IPS-15b (cell line): ENCODE data around the gene GNG12.

ENCODE experiments used
- H3K27me3 ChIP-seq: one replicate; pipeline ENCODE4 v1.6.1; 2013; ENCODE audit warnings: low read length; ENCODE audit not compliant: control insufficient read depth, insufficient read depth
- H3K36me3 ChIP-seq: one replicate; pipeline ENCODE4 v1.6.1; 2013; ENCODE audit warnings: low read length; ENCODE audit not compliant: control insufficient read depth, insufficient read depth
- H3K4me1 ChIP-seq: one replicate; pipeline ENCODE4 v1.6.1; 2013; ENCODE audit warnings: mild to moderate bottlenecking, low read length; ENCODE audit not compliant: control insufficient read depth, insufficient read depth
- H3K4me3 ChIP-seq: one replicate; pipeline ENCODE4 v1.5.1; 2013; ENCODE audit warnings: low read depth, low read length
- H3K9ac ChIP-seq: one replicate; pipeline ENCODE4 v1.6.1; 2013; ENCODE audit warnings: low read depth, mild to moderate bottlenecking, low read length
- H3K9me3 ChIP-seq: one replicate; pipeline ENCODE4 v1.6.1; 2013; ENCODE audit warnings: mild to moderate bottlenecking, low read length; ENCODE audit not compliant: control insufficient read depth, insufficient read depth

GNG12 gene

DNA sequence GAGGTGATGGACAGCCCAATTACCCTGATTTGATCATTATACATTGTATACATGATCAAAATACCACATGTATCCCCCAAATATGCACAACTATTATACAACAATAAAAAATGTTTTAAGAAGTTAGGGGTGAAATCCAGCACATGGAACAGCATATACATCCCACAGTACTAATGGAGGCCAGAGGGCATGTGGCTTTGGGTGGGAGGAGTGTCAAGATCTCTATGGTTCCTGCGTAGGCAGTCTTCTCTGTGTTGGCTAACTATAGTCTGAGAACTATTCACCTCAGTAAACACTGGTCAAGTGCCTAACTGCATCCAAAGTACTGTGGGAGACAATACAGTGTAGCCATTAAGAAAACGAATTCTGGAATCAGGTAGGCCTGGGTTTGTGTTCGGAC lies 74.2 kb downstream of the GNG12 start:
- Histone ChIP-seq H3K9ac (no peak overlapping the region), H3K4me3 (no peak overlapping the region), H3K9me3 (no peaks in the 10 kb centered on the region), H3K27me3 (peaks cover 3% of the 10 kb centered on the region), H3K36me3 (no peaks in the 10 kb centered on the region), H3K4me1 (no peaks in the 10 kb centered on the region)

DNA sequence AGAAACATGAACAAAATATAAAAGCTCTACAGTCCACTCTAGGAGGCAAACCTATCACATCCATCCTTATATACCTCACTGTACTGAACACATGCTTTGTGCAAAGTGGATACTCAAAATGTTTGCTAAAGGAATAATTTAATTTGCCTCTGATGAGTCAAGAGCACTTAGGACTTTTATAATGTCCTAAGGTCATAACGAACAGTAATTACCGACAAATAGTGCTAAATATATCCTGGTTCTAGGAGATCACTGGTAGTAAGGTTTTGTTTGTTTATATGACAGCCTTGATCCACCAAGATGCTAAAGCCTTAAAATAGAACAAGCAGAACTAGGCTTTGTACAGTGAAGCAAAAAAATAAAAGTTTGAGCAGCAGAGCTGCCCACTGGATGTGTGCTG lies 77.6 kb downstream of the GNG12 start:
- peaks cover under 1% of the 10 kb centered on the region for H3K4me1 ChIP-seq
- no peaks in the 10 kb centered on the region for H3K9me3 ChIP-seq
- H3K27me3 ChIP-seq: peaks cover 3% of the 10 kb centered on the region

GRCh38 chr1:67755160-67755559 lies 78.1 kb downstream of the GNG12 start:
- Histone ChIP-seq H3K36me3 (no peaks in the 10 kb centered on the region), H3K9me3 (no peaks in the 10 kb centered on the region), H3K27me3 (no peaks in the 10 kb centered on the region), H3K9ac (no peak overlapping the region), H3K4me1 (peaks cover 5% of the 10 kb centered on the region), H3K4me3 (no peak overlapping the region)

More for the DNA sequence above, 77.6 kb downstream of the GNG12 start:
- Histone ChIP-seq H3K36me3 (no peaks in the 10 kb centered on the region), H3K4me3 (no peak overlapping the region), H3K9ac (no peak overlapping the region)

DNA sequence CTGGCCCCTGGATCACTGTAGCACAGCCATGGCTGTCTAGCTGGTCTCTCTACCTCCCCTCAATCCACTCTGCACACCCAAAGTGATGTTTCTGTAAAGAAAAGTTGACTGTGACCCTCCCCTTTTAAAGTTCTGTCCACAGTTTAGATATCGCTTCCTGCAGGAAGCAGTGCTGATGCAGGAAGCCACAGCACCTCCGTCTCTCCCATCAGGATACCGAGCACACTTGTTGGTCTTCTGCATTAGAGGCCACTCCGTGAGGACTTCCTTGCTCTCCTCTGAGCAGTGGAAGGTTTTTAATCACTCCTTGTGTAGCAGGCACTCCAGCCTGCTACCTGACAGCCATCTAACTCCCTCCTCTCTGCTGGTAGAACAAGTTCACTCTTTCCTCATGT lies 78.7 kb downstream of the GNG12 start:
- Histone ChIP-seq H3K9ac (no peak overlapping the region), H3K36me3 (no peaks in the 10 kb centered on the region), H3K4me1 (peaks cover 11% of the 10 kb centered on the region), H3K27me3 (no peaks in the 10 kb centered on the region), H3K9me3 (no peaks in the 10 kb centered on the region), H3K4me3 (no peak overlapping the region)

- H3K9me3 ChIP-seq: no peaks in the 10 kb centered on the region
- peaks cover 17% of the 10 kb centered on the region for H3K4me1 ChIP-seq
- H3K36me3 ChIP-seq: no peaks in the 10 kb centered on the region
- H3K4me3 ChIP-seq: no peak overlapping the region
- no peak overlapping the region for H3K9ac ChIP-seq
- H3K27me3 ChIP-seq: no peaks in the 10 kb centered on the region
Observed at GRCh38 chr1:67753776-67754525, 79.3 kb downstream of the GNG12 start.

- Histone ChIP-seq H3K36me3 (no peaks in the 10 kb centered on the region), H3K4me1 (peaks cover 29% of the 10 kb centered on the region), H3K9ac (no peak overlapping the region), H3K27me3 (no peaks in the 10 kb centered on the region), H3K9me3 (no peaks in the 10 kb centered on the region), H3K4me3 (no peak overlapping the region)
Observed at GRCh38 chr1:67752306-67752705, 81.0 kb downstream of the GNG12 start.

GRCh38 chr1:67750691-67751054 lies 82.6 kb downstream of the GNG12 start:
- H3K4me3 ChIP-seq: no peak overlapping the region
- peaks cover 39% of the 10 kb centered on the region for H3K4me1 ChIP-seq
- no peak overlapping the region for H3K9ac ChIP-seq
- H3K36me3 ChIP-seq: no peaks in the 10 kb centered on the region
- no peaks in the 10 kb centered on the region for H3K9me3 ChIP-seq
- no peaks in the 10 kb centered on the region for H3K27me3 ChIP-seq

GRCh38 chr1:67749844-67750690 lies 83.2 kb downstream of the GNG12 start:
- Histone ChIP-seq H3K36me3 (no peaks in the 10 kb centered on the region), H3K27me3 (no peaks in the 10 kb centered on the region), H3K4me3 (no peak overlapping the region), H3K4me1 (peaks cover 45% of the 10 kb centered on the region), H3K9ac (peak overlapping the region; percentile 32), H3K9me3 (no peaks in the 10 kb centered on the region)

- Histone ChIP-seq H3K9me3 (no peaks in the 10 kb centered on the region), H3K36me3 (no peaks in the 10 kb centered on the region), H3K4me3 (no peak overlapping the region), H3K9ac (no peak overlapping the region), H3K27me3 (no peaks in the 10 kb centered on the region), H3K4me1 (peaks cover 45% of the 10 kb centered on the region)
Observed at GRCh38 chr1:67749263-67749843, 83.9 kb downstream of the GNG12 start.

DNA sequence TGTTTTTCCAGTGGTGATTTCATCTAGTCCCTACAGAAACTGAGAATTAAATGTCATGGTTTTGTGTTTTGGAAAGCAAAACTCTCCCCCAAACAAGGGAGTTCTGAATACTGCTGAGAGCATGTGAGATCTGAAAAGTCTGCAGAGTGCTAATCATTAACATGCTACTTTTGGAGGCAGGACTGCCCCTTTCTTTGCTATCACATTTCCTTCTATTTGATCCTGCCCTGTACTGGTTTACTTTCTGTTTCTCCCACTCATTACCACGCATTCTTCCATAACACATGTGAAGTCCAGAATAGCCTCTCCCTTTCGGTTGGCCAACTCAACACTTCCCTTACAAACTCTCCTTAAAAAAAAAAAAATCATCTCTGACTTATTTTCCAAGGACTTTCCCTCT lies 84.6 kb downstream of the GNG12 start:
- Histone ChIP-seq H3K9ac (no peak overlapping the region), H3K27me3 (no peaks in the 10 kb centered on the region), H3K4me1 (peaks cover 45% of the 10 kb centered on the region), H3K36me3 (no peaks in the 10 kb centered on the region), H3K9me3 (no peaks in the 10 kb centered on the region), H3K4me3 (no peak overlapping the region)

- Histone ChIP-seq H3K9ac (no peak overlapping the region), H3K4me1 (peaks cover 52% of the 10 kb centered on the region), H3K27me3 (no peaks in the 10 kb centered on the region), H3K4me3 (no peak overlapping the region), H3K36me3 (no peaks in the 10 kb centered on the region), H3K9me3 (no peaks in the 10 kb centered on the region)
Observed at GRCh38 chr1:67747671-67748546, 85.4 kb downstream of the GNG12 start.
